GM12865 (cell line): ENCODE measurements around the gene HARS1.
"Not testable (repeated sequence)": the region's sequence is repeated elsewhere in the genome, so short reads cannot be mapped to it uniquely, and the experiment has no call there.

Experiments
- DNase-seq: peaks from one replicate; pipeline ENCODE4 v3.0.0; 2010; ENCODE audit warnings: low read depth
- H3K4me3 ChIP-seq: 2 replicates; pipeline ENCODE4 v1.5.1; 2011; ENCODE audit warnings: mild to moderate bottlenecking, low read depth, low read length, control low read depth
- TF ChIP-seq, protein P1 (sequence below): IDR thresholded peaks from 2 replicates; pipeline ENCODE4 v1.5.1; 2011; ENCODE audit warnings: low read length, control low read depth, low read depth, inconsistent platforms; ENCODE audit not compliant: insufficient read depth; ENCODE audit errors: missing control alignments

Gene HARS1

DNA sequence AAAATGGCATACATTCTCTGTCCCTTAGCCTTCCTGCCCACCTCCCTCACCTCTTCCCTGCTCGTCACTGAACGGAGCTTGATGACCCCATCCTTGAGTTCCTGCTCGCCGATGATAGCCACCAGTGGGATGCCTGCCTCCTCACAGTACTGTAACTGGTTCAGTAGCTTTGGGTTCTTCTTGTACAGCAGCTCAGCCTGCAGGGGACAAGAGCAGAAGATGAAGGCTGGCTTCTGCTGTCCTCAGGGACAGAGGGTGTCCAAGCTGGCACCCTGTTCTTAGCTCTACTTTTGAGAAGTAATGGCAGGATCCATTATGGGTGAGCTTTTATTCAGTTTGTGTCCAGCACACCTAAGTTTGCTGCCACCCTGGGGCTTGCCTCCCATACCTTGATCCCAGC is 16.5 kb downstream of the HARS1 start:
- H3K4me3 ChIP-seq, result no peak overlapping the region
- no peak for DNase-seq
- TF ChIP-seq, protein P1, sequence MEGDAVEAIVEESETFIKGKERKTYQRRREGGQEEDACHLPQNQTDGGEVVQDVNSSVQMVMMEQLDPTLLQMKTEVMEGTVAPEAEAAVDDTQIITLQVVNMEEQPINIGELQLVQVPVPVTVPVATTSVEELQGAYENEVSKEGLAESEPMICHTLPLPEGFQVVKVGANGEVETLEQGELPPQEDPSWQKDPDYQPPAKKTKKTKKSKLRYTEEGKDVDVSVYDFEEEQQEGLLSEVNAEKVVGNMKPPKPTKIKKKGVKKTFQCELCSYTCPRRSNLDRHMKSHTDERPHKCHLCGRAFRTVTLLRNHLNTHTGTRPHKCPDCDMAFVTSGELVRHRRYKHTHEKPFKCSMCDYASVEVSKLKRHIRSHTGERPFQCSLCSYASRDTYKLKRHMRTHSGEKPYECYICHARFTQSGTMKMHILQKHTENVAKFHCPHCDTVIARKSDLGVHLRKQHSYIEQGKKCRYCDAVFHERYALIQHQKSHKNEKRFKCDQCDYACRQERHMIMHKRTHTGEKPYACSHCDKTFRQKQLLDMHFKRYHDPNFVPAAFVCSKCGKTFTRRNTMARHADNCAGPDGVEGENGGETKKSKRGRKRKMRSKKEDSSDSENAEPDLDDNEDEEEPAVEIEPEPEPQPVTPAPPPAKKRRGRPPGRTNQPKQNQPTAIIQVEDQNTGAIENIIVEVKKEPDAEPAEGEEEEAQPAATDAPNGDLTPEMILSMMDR, result no peak

DNA sequence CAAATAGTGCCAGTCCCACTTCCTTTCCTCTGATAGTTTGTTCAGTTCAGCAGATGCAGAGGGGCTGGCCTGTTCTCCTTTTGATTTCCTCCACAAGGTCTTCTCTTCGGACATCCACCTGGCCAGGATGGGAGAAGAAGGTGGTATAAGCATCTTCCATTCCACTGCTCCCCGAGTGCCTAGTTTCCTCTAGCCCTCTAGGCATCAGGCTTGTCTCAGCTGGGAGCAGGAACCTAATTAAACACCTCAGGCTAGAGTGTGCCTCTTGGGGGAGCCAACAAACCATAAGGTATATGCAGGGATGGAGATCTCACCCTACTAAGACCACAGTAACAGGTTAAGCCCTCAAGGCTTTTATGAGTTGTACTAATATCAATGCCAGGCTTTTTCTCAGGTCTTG is 17.0 kb downstream of the HARS1 start:
- no peak overlapping the region for H3K4me3 ChIP-seq
- no peak for DNase-seq
- TF ChIP-seq, protein P1, result no peak

DNA sequence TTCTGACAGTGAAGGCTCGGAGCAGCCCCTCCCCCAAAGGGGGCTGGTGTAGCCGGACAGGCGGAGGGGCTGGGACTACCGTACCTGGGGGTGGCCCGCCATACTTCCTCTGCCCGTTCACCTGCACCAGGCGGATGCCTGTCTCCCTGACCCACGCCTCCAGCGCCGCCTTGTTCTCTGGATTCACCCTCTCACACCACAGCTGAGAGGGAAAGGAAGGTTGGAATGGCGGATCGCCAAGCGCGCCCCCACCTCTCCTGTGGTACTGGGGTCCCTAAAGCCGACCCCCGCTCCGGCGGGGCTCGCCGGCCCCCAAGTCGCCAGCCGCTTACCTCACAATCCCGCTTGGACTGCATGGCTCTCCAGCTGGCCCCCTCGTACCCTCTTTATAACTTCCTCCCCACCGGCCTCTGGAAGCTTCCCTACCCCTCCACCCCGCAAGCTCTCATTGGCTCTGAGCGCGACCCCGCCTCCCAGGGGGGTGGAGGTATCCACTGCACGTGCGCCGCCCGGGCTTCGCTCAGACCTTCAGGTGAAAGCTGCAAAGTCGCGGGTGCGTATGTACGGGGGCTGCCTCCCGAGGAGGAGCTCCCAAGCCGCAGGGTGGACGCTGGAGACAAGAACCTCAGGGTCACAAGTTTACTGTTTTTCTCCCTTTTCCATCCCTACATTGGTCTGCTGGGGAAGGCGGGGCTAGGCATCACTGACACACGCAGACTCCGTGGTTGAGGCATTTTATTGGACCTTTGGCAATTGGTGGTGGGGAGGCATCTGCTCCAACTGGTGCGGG is 17.8 kb downstream of the HARS1 start, which contains the start of gene DND1:
DND1 (minus strand) TSS at position 390 of the 790 bp plus-strand sequence; CDS start at position 356, 34 bp downstream.
- TF ChIP-seq, protein P1, result no peak
- no peak for DNase-seq
- no peak within 1 kb of the TSS for H3K4me3 ChIP-seq

DNA sequence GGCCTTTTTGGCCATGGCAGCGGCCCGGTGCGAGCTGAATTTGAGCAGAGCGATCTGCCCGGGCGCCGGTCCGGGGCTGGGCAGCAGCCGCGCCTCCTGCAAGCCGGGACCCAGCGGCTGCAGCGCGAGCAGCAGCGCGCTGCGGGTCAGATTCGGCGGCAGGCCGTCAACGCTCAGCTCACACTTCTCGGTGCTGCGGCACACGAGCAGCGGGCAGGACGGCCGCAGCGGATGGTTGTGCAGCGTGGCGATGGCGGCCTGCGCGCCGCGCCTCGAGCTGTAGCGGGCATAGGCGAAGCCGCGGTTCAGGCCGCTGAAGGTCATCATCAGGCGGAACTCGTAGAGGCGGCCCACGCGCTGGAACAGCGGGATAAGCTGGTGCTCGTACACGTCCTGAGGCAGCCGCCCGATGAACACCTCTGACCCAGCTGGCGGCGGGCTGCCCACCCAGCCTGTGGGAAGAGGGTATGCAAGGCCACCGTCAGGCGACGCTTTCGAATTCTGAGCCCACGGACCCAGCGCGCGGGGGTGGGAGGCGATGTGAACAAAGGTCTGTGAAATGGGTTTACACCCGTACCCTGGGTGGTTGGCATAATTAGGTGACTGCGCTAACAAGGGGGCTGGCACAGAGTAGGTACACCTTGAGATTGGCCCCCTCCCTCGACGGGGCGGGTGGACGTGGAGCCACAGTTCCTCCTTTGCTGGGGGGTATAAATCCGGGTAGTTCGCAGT is 18.5 kb downstream of the HARS1 start:
- DNase-seq, result no peak
- TF ChIP-seq, protein P1, result no peak
- H3K4me3 ChIP-seq, result no peak overlapping the region

DNA sequence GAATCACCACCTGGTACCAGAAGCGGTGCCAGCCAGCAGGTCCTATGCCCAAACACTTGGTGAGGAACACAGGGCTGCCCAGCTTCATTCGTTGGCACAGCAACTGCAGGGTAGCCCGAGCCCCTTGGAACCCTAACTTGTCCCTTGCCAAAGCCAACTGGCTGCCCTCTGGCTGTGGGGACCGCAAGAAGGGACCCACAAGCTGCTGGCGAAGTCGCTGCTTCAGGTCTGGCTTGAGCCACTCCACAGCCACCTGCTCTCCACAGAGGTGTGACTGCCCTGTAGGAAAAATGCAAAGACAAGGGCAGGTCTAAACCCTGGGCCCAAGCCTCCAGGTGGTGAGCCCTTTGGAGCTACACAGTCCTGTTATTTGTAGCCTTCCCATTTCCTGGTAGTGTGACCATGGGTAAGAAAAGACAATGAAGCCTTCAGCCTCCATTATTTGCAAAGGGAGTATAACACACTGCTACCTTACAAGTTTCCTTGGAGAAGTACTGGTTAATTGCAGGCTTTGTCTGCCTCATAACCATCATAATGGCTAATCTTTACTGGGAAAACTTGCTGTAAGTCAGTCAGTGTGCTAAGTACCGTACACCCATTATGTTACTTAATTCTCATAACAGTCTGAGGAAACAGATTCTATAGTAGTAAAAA is 19.6 kb downstream of the HARS1 start:
- no peak overlapping the region for H3K4me3 ChIP-seq
- DNase-seq, result no peak
- TF ChIP-seq, protein P1, result no peak

DNA sequence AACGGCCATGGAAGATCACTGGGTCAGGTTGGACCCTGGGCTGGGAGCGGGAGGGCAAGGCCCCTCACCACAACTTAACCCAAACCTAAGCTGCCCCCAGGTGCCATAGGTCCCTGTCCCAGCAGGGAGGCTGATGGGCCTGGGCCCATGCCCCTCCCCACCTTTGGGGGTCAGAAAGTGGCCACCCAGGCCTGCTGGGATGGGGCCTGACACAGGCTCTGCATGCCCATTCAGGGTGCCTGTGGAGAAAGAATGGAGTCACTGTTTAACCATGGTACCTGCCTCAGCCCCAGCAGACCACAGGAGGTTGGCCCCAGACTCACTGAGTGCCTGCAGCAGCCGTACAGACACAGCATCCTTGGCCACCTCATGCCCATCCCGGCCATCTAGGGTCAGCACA is 20.1 kb downstream of the HARS1 start:
- DNase-seq, result not testable (repeated sequence)

More for the DNA sequence above, 20.1 kb downstream of the HARS1 start:
- H3K4me3 ChIP-seq, result not testable (repeated sequence)
